Measurements from ENCODE around the gene ZIC1.

GRCh38 chr3:147419781-147420224 is 10.6 kb downstream of the ZIC1 start:
- TF ChIP-seq, protein P1, sequence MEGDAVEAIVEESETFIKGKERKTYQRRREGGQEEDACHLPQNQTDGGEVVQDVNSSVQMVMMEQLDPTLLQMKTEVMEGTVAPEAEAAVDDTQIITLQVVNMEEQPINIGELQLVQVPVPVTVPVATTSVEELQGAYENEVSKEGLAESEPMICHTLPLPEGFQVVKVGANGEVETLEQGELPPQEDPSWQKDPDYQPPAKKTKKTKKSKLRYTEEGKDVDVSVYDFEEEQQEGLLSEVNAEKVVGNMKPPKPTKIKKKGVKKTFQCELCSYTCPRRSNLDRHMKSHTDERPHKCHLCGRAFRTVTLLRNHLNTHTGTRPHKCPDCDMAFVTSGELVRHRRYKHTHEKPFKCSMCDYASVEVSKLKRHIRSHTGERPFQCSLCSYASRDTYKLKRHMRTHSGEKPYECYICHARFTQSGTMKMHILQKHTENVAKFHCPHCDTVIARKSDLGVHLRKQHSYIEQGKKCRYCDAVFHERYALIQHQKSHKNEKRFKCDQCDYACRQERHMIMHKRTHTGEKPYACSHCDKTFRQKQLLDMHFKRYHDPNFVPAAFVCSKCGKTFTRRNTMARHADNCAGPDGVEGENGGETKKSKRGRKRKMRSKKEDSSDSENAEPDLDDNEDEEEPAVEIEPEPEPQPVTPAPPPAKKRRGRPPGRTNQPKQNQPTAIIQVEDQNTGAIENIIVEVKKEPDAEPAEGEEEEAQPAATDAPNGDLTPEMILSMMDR (IDR thresholded peaks at IDR 0.05) = no peak
- no peak for TF ChIP-seq EZH2 (IDR thresholded peaks at IDR 0.05; ENCODE audit: borderline replicate concordance, insufficient read depth, low read depth, low read length, poor library complexity, severe bottlenecking)

Data from B cell (primary cell).